ENCODE data around the gene SLC6A17. TPM values are rescaled to one million over a fixed set of nuclear protein-coding genes. Genes with fewer than 3 reads are reported as not detected.

Gene SLC6A17
- polyA plus RNA-seq, 3 donors: 0.76 to 1.1 (median 0.85) TPM

- no peak for DNase-seq (ENCODE audit: extremely low read depth in 1 of 11, low read depth in 9 of 11, low spot score in 4 of 11)
These were observed 61.3 kb downstream of the SLC6A17 start for GRCh38 chr1:110211496-110212168.

- no peak for DNase-seq (ENCODE audit: extremely low read depth in 1 of 11, low read depth in 9 of 11, low spot score in 4 of 11)
These were observed 62.2 kb downstream of the SLC6A17 start for GRCh38 chr1:110212169-110213142.

- no peak for DNase-seq (ENCODE audit: extremely low read depth in 1 of 11, low read depth in 9 of 11, low spot score in 4 of 11)
These were observed 62.8 kb downstream of the SLC6A17 start for GRCh38 chr1:110213143-110213540.

GRCh38 chr1:110214454-110215404 is 64.4 kb downstream of the SLC6A17 start:
- no peak for DNase-seq (ENCODE audit: extremely low read depth in 1 of 11, low read depth in 9 of 11, low spot score in 4 of 11)

- no peak for DNase-seq (ENCODE audit: extremely low read depth in 1 of 11, low read depth in 9 of 11, low spot score in 4 of 11)
These were observed 65.6 kb downstream of the SLC6A17 start for GRCh38 chr1:110215621-110216515.

- DNase-seq (ENCODE audit: extremely low read depth in 1 of 11, low read depth in 9 of 11, low spot score in 4 of 11): no peak
These were observed 66.7 kb downstream of the SLC6A17 start for GRCh38 chr1:110216844-110217444.

GRCh38 chr1:110218137-110218536 is 67.8 kb downstream of the SLC6A17 start:
- no peak for DNase-seq (ENCODE audit: extremely low read depth in 1 of 11, low read depth in 9 of 11, low spot score in 4 of 11)

GRCh38 chr1:110218739-110219138 is 68.4 kb downstream of the SLC6A17 start:
- DNase-seq (ENCODE audit: extremely low read depth in 1 of 11, low read depth in 9 of 11, low spot score in 4 of 11): peak in 1 of 11 donors; percentile 35

- DNase-seq (ENCODE audit: extremely low read depth in 1 of 11, low read depth in 9 of 11, low spot score in 4 of 11): no peak
These were observed 70.0 kb downstream of the SLC6A17 start for GRCh38 chr1:110220324-110220723.

GRCh38 chr1:110221119-110221518 is 70.8 kb downstream of the SLC6A17 start:
- DNase-seq (ENCODE audit: extremely low read depth in 1 of 11, low read depth in 9 of 11, low spot score in 4 of 11): no peak

GRCh38 chr1:110223127-110223526 is 72.8 kb downstream of the SLC6A17 start:
- DNase-seq (ENCODE audit: extremely low read depth in 1 of 11, low read depth in 9 of 11, low spot score in 4 of 11): no peak

- no peak for DNase-seq (ENCODE audit: extremely low read depth in 1 of 11, low read depth in 9 of 11, low spot score in 4 of 11)
These were observed 73.3 kb downstream of the SLC6A17 start for GRCh38 chr1:110223581-110223980.

- DNase-seq (ENCODE audit: extremely low read depth in 1 of 11, low read depth in 9 of 11, low spot score in 4 of 11): no peak
These were observed 74.1 kb downstream of the SLC6A17 start for GRCh38 chr1:110224240-110224995.

GRCh38 chr1:110225212-110225611 is 74.9 kb downstream of the SLC6A17 start:
- DNase-seq (ENCODE audit: extremely low read depth in 1 of 11, low read depth in 9 of 11, low spot score in 4 of 11): no peak

- no peak for DNase-seq (ENCODE audit: extremely low read depth in 1 of 11, low read depth in 9 of 11, low spot score in 4 of 11)
These were observed 75.6 kb downstream of the SLC6A17 start for GRCh38 chr1:110225756-110226404.

- no peak for DNase-seq (ENCODE audit: extremely low read depth in 1 of 11, low read depth in 9 of 11, low spot score in 4 of 11)
These were observed 77.5 kb downstream of the SLC6A17 start for GRCh38 chr1:110227774-110228173.

- DNase-seq (ENCODE audit: extremely low read depth in 1 of 11, low read depth in 9 of 11, low spot score in 4 of 11): no peak
These were observed 78.1 kb downstream of the SLC6A17 start for GRCh38 chr1:110228381-110228780.

All from renal cortex interstitium (tissue), 11 donors.